Lung (tissue), 12 donors: Measurements from ENCODE around the gene CSTPP1. TPM values are rescaled to one million over a fixed set of nuclear protein-coding genes. Genes with fewer than 3 reads are reported as not detected.

Experiments
- ATAC-seq: fragments of 200-7000 bp; cut with Tn5 transposase; one replicate; pipeline ENCODE4 v1.9.1; 2020; ENCODE audit warnings: moderate number of reproducible peaks; ENCODE audit not compliant: insufficient read depth, low FRiP score
- DNase-seq, 3 donors: peaks; one replicate each; pipeline ENCODE4 v3.0.0-alpha.2; 2013 to 2017
- H3K27ac ChIP-seq, 2 donors: one replicate each; pipeline ENCODE4 v1.5.1; 2013; ENCODE audit warnings: mild to moderate bottlenecking in 2 of 2, moderate library complexity in 2 of 2, control low read depth in 1 of 2, inconsistent platforms in 1 of 2, low read depth in 1 of 2, low read length in 1 of 2
- H3K27me3 ChIP-seq, 3 donors: one replicate each; pipeline ENCODE4 v1.5.1; 2013; ENCODE audit warnings: low read length in 2 of 3; ENCODE audit not compliant: control insufficient read depth in 3 of 3, insufficient read depth in 3 of 3
- H3K36me3 ChIP-seq, 4 donors: one replicate each; pipeline ENCODE4 v1.5.1; 2013; ENCODE audit warnings: low read length in 4 of 4, mild to moderate bottlenecking in 1 of 4, moderate library complexity in 1 of 4; ENCODE audit not compliant: control insufficient read depth in 4 of 4, insufficient read depth in 4 of 4
- H3K4me1 ChIP-seq, 5 donors: one replicate each; pipeline ENCODE4 v1.5.1; 2013; ENCODE audit warnings: low read length in 5 of 5, mild to moderate bottlenecking in 2 of 5, moderate library complexity in 1 of 5; ENCODE audit not compliant: control insufficient read depth in 5 of 5, insufficient read depth in 5 of 5
- H3K4me3 ChIP-seq: one replicate; pipeline ENCODE4 v1.5.1; 2013; ENCODE audit warnings: mild to moderate bottlenecking, control low read depth, moderate library complexity
- H3K9ac ChIP-seq, 2 donors: one replicate each; pipeline ENCODE4 v1.5.1; 2013; ENCODE audit warnings: low read length in 2 of 2, control low read depth in 1 of 2; ENCODE audit not compliant: insufficient read depth in 1 of 2
- H3K9me3 ChIP-seq, 4 donors: one replicate each; pipeline ENCODE4 v1.5.1; 2013; ENCODE audit warnings: low read length in 3 of 4, mild to moderate bottlenecking in 1 of 4, moderate library complexity in 1 of 4; ENCODE audit not compliant: control insufficient read depth in 4 of 4, insufficient read depth in 3 of 4
- WGBS, 2 donors: extraction: QIAGEN DNeasy Blood & Tissue Kit; methylation state at CpG; one replicate each; pipeline ENCODE4 v1.1.7; 2013; 5-methylcytosine and 5-hydroxymethylcytosine counted together
- polyA plus RNA-seq, 2 donors: library from polyadenylated mRNA; stranded (reverse); fragments of 200-250 nt; gene quantifications; one replicate each; pipeline ENCODE4 v1.2.1, GENCODE V29; 2013
- total RNA-seq, 2 donors: library from RNA; depleted of rRNA in 1 of 2; stranded (reverse); fragments of >200 nt in 1 of 2; gene quantifications; one replicate each; pipeline ENCODE4 v1.2.1, GENCODE V29; 2014 to 2021
- TF ChIP-seq, protein P1 (sequence below): IDR thresholded peaks from 2 replicates; pipeline ENCODE4 v1.5.1; 2012; ENCODE audit warnings: mild to moderate bottlenecking; ENCODE audit errors: control extremely low read depth, extremely low read depth
- donor health status: control.
- donor health status: control.
- donor health status: Bipolar disorder and iron deficiency.
- donor health status: healthy.
- donor health status: DM: yes; HTN: yes; CAD: no.

Gene CSTPP1
- total and polyA plus RNA-seq, 4 donors = 26.0 to 45.8 (median 34.4) TPM

DNA sequence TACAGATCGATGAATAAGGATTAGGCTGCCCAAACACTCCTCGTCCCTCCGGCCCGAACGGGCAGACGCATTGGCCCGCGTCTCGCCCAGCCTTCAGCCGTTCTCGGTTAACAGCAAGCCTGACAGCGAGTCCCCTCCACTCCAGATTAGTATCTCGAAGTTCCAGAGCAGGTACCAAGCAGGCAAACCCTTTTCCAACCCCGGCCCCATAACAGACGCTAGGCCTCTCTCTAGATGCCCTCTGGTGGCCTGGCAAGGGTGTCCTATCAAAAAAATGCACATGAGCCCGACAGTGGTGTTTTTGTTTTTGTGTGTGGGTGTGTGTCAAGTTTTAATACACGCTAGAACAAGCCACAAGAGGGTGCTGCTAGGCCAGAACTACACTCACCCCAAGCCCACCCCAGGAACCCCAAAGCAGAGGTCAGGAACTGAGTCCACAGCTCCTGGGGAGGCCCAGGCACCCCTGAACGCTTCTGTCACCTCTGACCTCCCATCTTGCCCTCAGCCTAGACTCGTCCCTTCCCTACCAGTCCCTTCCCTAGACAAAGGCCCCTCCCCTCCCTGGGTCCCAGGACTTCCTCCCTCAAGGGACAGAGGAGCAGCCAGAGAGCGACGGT is 240.8 kb downstream of the CSTPP1 start:
- Histone ChIP-seq H3K36me3 (peaks cover 12 to 35% (median 27%) of the 10 kb centered on the region in 4 donors), H3K9me3 (no peaks in the 10 kb centered on the region), H3K4me1 (peaks cover 0 to 26% (median 16%) of the 10 kb centered on the region in 5 donors), H3K27me3 (no peaks in the 10 kb centered on the region), H3K4me3 (peak overlapping the region; percentile 61), H3K9ac (peak overlapping the region; percentile 83 to 84), H3K27ac (peak overlapping the region; percentile 95 to 99)
- TF ChIP-seq, protein P1, sequence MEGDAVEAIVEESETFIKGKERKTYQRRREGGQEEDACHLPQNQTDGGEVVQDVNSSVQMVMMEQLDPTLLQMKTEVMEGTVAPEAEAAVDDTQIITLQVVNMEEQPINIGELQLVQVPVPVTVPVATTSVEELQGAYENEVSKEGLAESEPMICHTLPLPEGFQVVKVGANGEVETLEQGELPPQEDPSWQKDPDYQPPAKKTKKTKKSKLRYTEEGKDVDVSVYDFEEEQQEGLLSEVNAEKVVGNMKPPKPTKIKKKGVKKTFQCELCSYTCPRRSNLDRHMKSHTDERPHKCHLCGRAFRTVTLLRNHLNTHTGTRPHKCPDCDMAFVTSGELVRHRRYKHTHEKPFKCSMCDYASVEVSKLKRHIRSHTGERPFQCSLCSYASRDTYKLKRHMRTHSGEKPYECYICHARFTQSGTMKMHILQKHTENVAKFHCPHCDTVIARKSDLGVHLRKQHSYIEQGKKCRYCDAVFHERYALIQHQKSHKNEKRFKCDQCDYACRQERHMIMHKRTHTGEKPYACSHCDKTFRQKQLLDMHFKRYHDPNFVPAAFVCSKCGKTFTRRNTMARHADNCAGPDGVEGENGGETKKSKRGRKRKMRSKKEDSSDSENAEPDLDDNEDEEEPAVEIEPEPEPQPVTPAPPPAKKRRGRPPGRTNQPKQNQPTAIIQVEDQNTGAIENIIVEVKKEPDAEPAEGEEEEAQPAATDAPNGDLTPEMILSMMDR = peak; percentile 50
- 2 to 3% methylated on average over 21 of the region's 21 CpGs for WGBS, 2 donors
- peak; percentile 59 for ATAC-seq
- peak; percentile 80 to 90 (median 89) for DNase-seq

DNA sequence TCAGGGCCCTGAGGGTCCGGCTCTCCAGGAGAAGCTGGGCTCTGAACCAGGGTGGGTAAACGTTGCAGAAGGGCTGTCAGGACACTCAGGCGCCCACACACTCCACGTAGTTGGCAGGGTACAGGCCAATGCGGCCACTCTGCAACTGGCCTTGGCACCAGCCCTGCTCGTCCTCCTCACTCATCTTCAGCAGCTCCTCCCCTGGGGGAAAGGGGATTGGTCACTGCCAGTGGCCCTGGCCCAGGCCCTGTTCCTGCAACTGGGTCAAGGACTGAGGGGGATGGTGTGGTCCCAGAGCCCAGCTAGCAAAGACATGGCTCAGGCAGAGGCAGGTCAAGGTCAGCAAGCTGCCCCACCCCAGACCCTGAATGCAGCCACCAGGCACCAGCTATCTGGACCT is 241.3 kb downstream of the CSTPP1 start:
- 50 to 71% methylated on average over 6 of the region's 6 CpGs for WGBS, 2 donors
- TF ChIP-seq, protein P1 = no peak
- Histone ChIP-seq H3K27me3 (no peaks in the 10 kb centered on the region), H3K27ac (peak overlapping the region; percentile 95 to 99), H3K36me3 (peaks cover 11 to 30% (median 23%) of the 10 kb centered on the region in 4 donors), H3K9me3 (no peaks in the 10 kb centered on the region), H3K4me3 (no peak overlapping the region), H3K9ac (peak overlapping the region in 1 of 2 donors; percentile 84), H3K4me1 (peaks cover 0 to 26% (median 14%) of the 10 kb centered on the region in 5 donors)
- no peak for DNase-seq
- no peak for ATAC-seq

DNA sequence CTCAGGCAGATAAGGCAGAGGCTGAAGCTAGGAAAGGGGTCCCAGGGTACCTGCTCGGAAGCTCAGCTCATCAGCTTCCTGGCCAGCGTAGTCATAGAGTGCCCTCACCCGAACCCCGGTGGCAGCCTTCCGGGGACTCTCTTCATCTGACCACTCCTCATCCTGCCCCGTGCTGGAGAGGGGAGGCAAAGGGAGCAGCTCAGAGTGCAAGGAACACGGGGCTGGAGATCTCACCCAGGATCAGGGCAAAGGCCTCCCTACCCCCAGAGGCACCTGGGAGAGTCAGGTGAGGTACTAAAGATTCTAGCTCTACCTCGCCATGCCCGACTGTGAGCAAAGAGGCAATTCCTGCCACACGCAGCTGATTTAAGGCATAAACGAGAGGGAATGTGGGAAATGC is 241.8 kb downstream of the CSTPP1 start:
- WGBS, 2 donors = 93 to 94% methylated on average over 11 of the region's 11 CpGs
- no peak for DNase-seq
- Histone ChIP-seq H3K9me3 (no peaks in the 10 kb centered on the region), H3K27ac (peak overlapping the region; percentile 95 to 99), H3K27me3 (no peaks in the 10 kb centered on the region), H3K36me3 (peaks cover 7 to 26% (median 20%) of the 10 kb centered on the region in 4 donors), H3K4me3 (no peak overlapping the region), H3K9ac (no peak overlapping the region), H3K4me1 (peaks cover 0 to 26% (median 14%) of the 10 kb centered on the region in 5 donors)
- no peak for ATAC-seq
- TF ChIP-seq, protein P1 = no peak
